KMS-11 (cell line): ENCODE results near the gene DKK1.

Experiments used
- H2AFZ ChIP-seq: fragments of 200-600 bp; sonication (generic); 2 replicates; pipeline ENCODE4 v1.6.1; 2016; ENCODE audit warnings: antibody characterized with exemption, mixed run types, low read depth
- H3K27ac ChIP-seq: fragments of 200-600 bp; sonication (generic); 2 replicates; pipeline ENCODE4 v1.6.1; 2016; ENCODE audit warnings: mild to moderate bottlenecking, mixed run types
- H3K27me3 ChIP-seq: fragments of 200-600 bp; sonication (generic); 2 replicates; pipeline ENCODE4 v1.6.1; 2017; ENCODE audit warnings: mild to moderate bottlenecking, low read depth, mixed run types, moderate library complexity; ENCODE audit not compliant: insufficient read depth
- H3K36me3 ChIP-seq: fragments of 200-600 bp; sonication (generic); 2 replicates; pipeline ENCODE4 v1.6.1; 2017; ENCODE audit warnings: mild to moderate bottlenecking, mixed run types; ENCODE audit not compliant: insufficient read depth
- H3K4me1 ChIP-seq: fragments of 200-600 bp; sonication (generic); 2 replicates; pipeline ENCODE4 v1.6.1; 2016; ENCODE audit warnings: mild to moderate bottlenecking, low read depth, mixed run types; ENCODE audit not compliant: poor library complexity, severe bottlenecking
- H3K4me2 ChIP-seq: fragments of 200-600 bp; sonication (generic); 2 replicates; pipeline ENCODE4 v1.7.0; 2016; ENCODE audit warnings: mild to moderate bottlenecking, mixed run types
- H3K4me3 ChIP-seq: fragments of 200-600 bp; sonication (generic); IDR thresholded peaks from 2 replicates; pipeline ENCODE4 v1.6.1; 2017; ENCODE audit warnings: low read depth, low read length, mixed read lengths; ENCODE audit not compliant: insufficient read depth
- H3K79me2 ChIP-seq: fragments of 200-600 bp; sonication (generic); 2 replicates; pipeline ENCODE4 v1.6.1; 2016; ENCODE audit warnings: low read depth, mixed run types; ENCODE audit not compliant: insufficient read depth
- H3K9ac ChIP-seq: fragments of 200-600 bp; sonication (generic); 2 replicates; pipeline ENCODE4 v1.6.1; 2016; ENCODE audit warnings: mild to moderate bottlenecking, mixed run types
- H4K20me1 ChIP-seq: fragments of 200-600 bp; sonication (generic); 2 replicates; pipeline ENCODE4 v1.6.1; 2016; ENCODE audit warnings: mild to moderate bottlenecking, mixed run types; ENCODE audit not compliant: insufficient read depth
- CTCF ChIP-seq: fragments of 200-600 bp; sonication (generic); conservative IDR thresholded peaks from 2 replicates; pipeline ENCODE4 v1.6.1; 2017; ENCODE audit warnings: low read depth, mild to moderate bottlenecking, antibody characterized with exemption, low read length, moderate library complexity, mixed read lengths

Gene DKK1

GRCh38 chr10:52300599-52301277 lies 13.3 kb upstream of the DKK1 start:
- Histone ChIP-seq H4K20me1 (no peaks in the 10 kb centered on the region), H3K4me2 (no peak overlapping the region), H3K4me1 (no peaks in the 10 kb centered on the region), H3K4me3 (no peak overlapping the region), H3K27me3 (no peaks in the 10 kb centered on the region), H3K9ac (no peak overlapping the region), H3K36me3 (no peaks in the 10 kb centered on the region), H3K27ac (no peak overlapping the region), H3K79me2 (no peaks in the 10 kb centered on the region), H2AFZ (no peak overlapping the region)
- no peak for TF ChIP-seq CTCF

- Histone ChIP-seq H3K36me3 (no peaks in the 10 kb centered on the region), H2AFZ (peak overlapping the region; percentile 81), H4K20me1 (no peaks in the 10 kb centered on the region), H3K27ac (no peak overlapping the region), H3K79me2 (no peaks in the 10 kb centered on the region), H3K4me3 (no peak overlapping the region), H3K4me2 (no peak overlapping the region), H3K27me3 (no peaks in the 10 kb centered on the region), H3K4me1 (peaks cover 7% of the 10 kb centered on the region), H3K9ac (no peak overlapping the region)
- TF ChIP-seq CTCF: peak; percentile 73
These were observed 5.6 kb upstream of the DKK1 start for GRCh38 chr10:52308251-52309031.

- Histone ChIP-seq H3K4me3 (no peak overlapping the region), H3K4me2 (peak overlapping the region; percentile 79), H3K79me2 (no peaks in the 10 kb centered on the region), H3K27me3 (no peaks in the 10 kb centered on the region), H3K9ac (peak overlapping the region; percentile 21; the same call in 1 of the 2 replicates), H2AFZ (peak overlapping the region; percentile 83; the same call in 1 of the 2 replicates), H3K27ac (no peak overlapping the region), H4K20me1 (no peaks in the 10 kb centered on the region), H3K4me1 (peaks cover 13% of the 10 kb centered on the region), H3K36me3 (no peaks in the 10 kb centered on the region)
- no peak for TF ChIP-seq CTCF
These were observed 1.2 kb upstream of the DKK1 start for GRCh38 chr10:52312942-52313255.

GRCh38 chr10:52313256-52313932 lies 687 bp upstream of the DKK1 start:
- H3K4me2 ChIP-seq: peak overlapping the region; percentile 79
- peak overlapping the region; percentile 83 for H2AFZ ChIP-seq
- H3K4me1 ChIP-seq: peaks cover 13% of the 10 kb centered on the region
- peak overlapping the region; percentile 21; the same call in 1 of the 2 replicates for H3K9ac ChIP-seq
- no peak overlapping the region for H3K27ac ChIP-seq
- H3K79me2 ChIP-seq: no peaks in the 10 kb centered on the region
- no peak for TF ChIP-seq CTCF
- H3K36me3 ChIP-seq: no peaks in the 10 kb centered on the region
- no peaks in the 10 kb centered on the region for H4K20me1 ChIP-seq
- H3K4me3 ChIP-seq: no peak overlapping the region
- H3K27me3 ChIP-seq: no peaks in the 10 kb centered on the region
